D721Med (cell line): ENCODE measurements around the gene SLC5A7.
A peak's percentile ranks its signal among the peaks of the same experiment; 100 is the strongest.

ENCODE experiments used
- DNase-seq: peaks from one replicate; pipeline ENCODE4 v3.0.0; 2011; ENCODE audit warnings: low spot score; ENCODE audit not compliant: insufficient read length
- FAIRE-seq: peaks from 2 replicates; lab custom pipeline; 2011; peaks lifted over from hg19 to GRCh38; lab: Jason Lieb, UNC
- CTCF ChIP-seq: IDR thresholded peaks from 2 replicates; pipeline ENCODE4 v1.5.1; 2012; ENCODE audit warnings: mild to moderate bottlenecking, control low read depth; ENCODE audit not compliant: insufficient read depth; ENCODE audit errors: missing control alignments

The SLC5A7 gene

GRCh38 chr2:107986278-107987217 is at the start of gene SLC5A7:
Gene SLC5A7, plus strand, starts transcription at chr2:107986524. Its CDS starts 1,632 bp downstream, at chr2:107988156.
- no peak for DNase-seq
- no peak for FAIRE-seq
- TF ChIP-seq CTCF = no peak

- FAIRE-seq (peak; percentile 46), DNase-seq (no peak)
- TF ChIP-seq CTCF = no peak
These were observed 24.9 kb upstream of the SLC5A7 start for GRCh38 chr2:107961395-107961794.

- TF ChIP-seq CTCF = no peak
- FAIRE-seq (no peak), DNase-seq (no peak)
These were observed 22.1 kb upstream of the SLC5A7 start for GRCh38 chr2:107964185-107964584.

- TF ChIP-seq CTCF = no peak
- DNase-seq = no peak
- FAIRE-seq = no peak
These were observed 1.6 kb upstream of the SLC5A7 start for GRCh38 chr2:107984707-107985106.

- FAIRE-seq = no peak
- no peak for DNase-seq
- no peak for TF ChIP-seq CTCF
These were observed 1.8 kb downstream of the SLC5A7 start for GRCh38 chr2:107988108-107988507.

- no peak for TF ChIP-seq CTCF
- FAIRE-seq (no peak), DNase-seq (no peak)
These were observed 3.1 kb downstream of the SLC5A7 start for GRCh38 chr2:107989445-107989844.

GRCh38 chr2:107990718-107991117 is 4.4 kb downstream of the SLC5A7 start:
- TF ChIP-seq CTCF = no peak
- DNase-seq (no peak), FAIRE-seq (no peak)
